IMR-90 (cell line): ENCODE measurements around the gene PAGE2.

Experiments
- CEBPB ChIP-seq: IDR thresholded peaks from 2 replicates; pipeline ENCODE4 v1.6.1; 2012; ENCODE audit warnings: low read depth, low read length, improper control_type of control experiment
- CHD1 ChIP-seq: IDR thresholded peaks from 2 replicates; pipeline ENCODE4 v1.6.1; 2012; ENCODE audit warnings: low read depth, low read length, improper control_type of control experiment
- CTCF ChIP-seq: conservative IDR thresholded peaks from 2 replicates; pipeline ENCODE4 v1.5.1; 2012; ENCODE audit warnings: mild to moderate bottlenecking, low read depth, low read length, improper control_type of control experiment
- ELK1 ChIP-seq: fragments of 150-350 bp; IDR thresholded peaks from 2 replicates; pipeline ENCODE4 v1.6.1; 2016; ENCODE audit warnings: low read depth, mild to moderate bottlenecking, low read length, moderate library complexity, borderline replicate concordance
- FOS ChIP-seq: fragments of 150-350 bp; IDR thresholded peaks from 2 replicates; pipeline ENCODE4 v1.6.1; 2016; ENCODE audit warnings: low read depth, low read length
- MAFK ChIP-seq: IDR thresholded peaks from 2 replicates; pipeline ENCODE4 v1.6.1; 2012; ENCODE audit warnings: low read depth, low read length, improper control_type of control experiment
- MAZ ChIP-seq: IDR thresholded peaks from 2 replicates; pipeline ENCODE4 v1.6.1; 2012; ENCODE audit warnings: low read depth, mild to moderate bottlenecking, low read length, improper control_type of control experiment, moderate library complexity, borderline replicate concordance
- MXI1 ChIP-seq: IDR thresholded peaks from 2 replicates; pipeline ENCODE4 v1.6.1; 2012; ENCODE audit warnings: low read depth, mild to moderate bottlenecking, low read length, moderate library complexity, borderline replicate concordance
- NFE2L2 ChIP-seq: fragments of 150-350 bp; IDR thresholded peaks from 2 replicates; pipeline ENCODE4 v1.6.1; 2016; ENCODE audit warnings: low read depth, mild to moderate bottlenecking, low read length
- POLR2A ChIP-seq: IDR thresholded peaks from 2 replicates; pipeline ENCODE4 v1.6.1; 2012; ENCODE audit warnings: mild to moderate bottlenecking, low read depth, low read length
- RAD21 ChIP-seq: IDR thresholded peaks from 2 replicates; pipeline ENCODE4 v1.6.1; 2012; ENCODE audit warnings: low read length, improper control_type of control experiment
- RCOR1 ChIP-seq: IDR thresholded peaks from 2 replicates; pipeline ENCODE4 v1.6.1; 2012; ENCODE audit warnings: mild to moderate bottlenecking, low read length, improper control_type of control experiment; ENCODE audit not compliant: insufficient replicate concordance
- RFX5 ChIP-seq: IDR thresholded peaks from 2 replicates; pipeline ENCODE4 v1.8.0; 2012; ENCODE audit warnings: low read depth, mild to moderate bottlenecking, low read length, moderate library complexity
- USF2 ChIP-seq: fragments of 150-350 bp; IDR thresholded peaks from 2 replicates; pipeline ENCODE4 v1.6.1; 2017; ENCODE audit warnings: mild to moderate bottlenecking, antibody characterized with exemption, low read length, low read depth

- TF ChIP-seq CTCF = no peak
- no peak for TF ChIP-seq MXI1
- TF ChIP-seq POLR2A = no peak
- TF ChIP-seq CEBPB = no peak
- TF ChIP-seq RCOR1 = no peak
- no peak for TF ChIP-seq RAD21
- TF ChIP-seq MAZ = no peak
- TF ChIP-seq RFX5 = no peak
- no peak for TF ChIP-seq NFE2L2
- TF ChIP-seq MAFK = no peak
- TF ChIP-seq ELK1 = no peak
- no peak for TF ChIP-seq USF2
- TF ChIP-seq FOS = no peak
- no peak for TF ChIP-seq CHD1
Observed at GRCh38 chrX:55039471-55039870, 49.3 kb upstream of the PAGE2 start.
